SU-DHL-6 (cell line): ENCODE measurements around the gene PRR5.

Experiments
- H2AFZ ChIP-seq: fragments of 200-600 bp; sonication (generic); 2 replicates; pipeline ENCODE4 v1.6.1; 2014; ENCODE audit warnings: low read depth, mild to moderate bottlenecking, moderate library complexity, mixed read lengths, antibody characterized with exemption, low read length; ENCODE audit not compliant: severe bottlenecking
- H3F3A ChIP-seq: fragments of 200-600 bp; shearing (Covaris generic); 2 replicates; pipeline ENCODE4 v1.6.0; 2016; ENCODE audit warnings: antibody characterized with exemption, mild to moderate bottlenecking; ENCODE audit not compliant: insufficient read depth
- H3K27ac ChIP-seq: fragments of 200-600 bp; sonication (generic); 2 replicates; pipeline ENCODE4 v1.5.1; 2016; ENCODE audit warnings: low read depth, mild to moderate bottlenecking, low read length, moderate library complexity, mixed read lengths
- H3K27me3 ChIP-seq: fragments of 200-600 bp; sonication (generic), shearing (Covaris generic); 2 replicates; pipeline ENCODE4 v1.6.0; 2014; ENCODE audit warnings: mild to moderate bottlenecking, low read length
- H3K36me3 ChIP-seq: fragments of 200-600 bp; sonication (generic); 2 replicates; pipeline ENCODE4 v1.6.1; 2014; ENCODE audit warnings: mild to moderate bottlenecking, low read length, mixed read lengths
- H3K4me2 ChIP-seq: fragments of 300-600, 200-600 bp; shearing (Covaris generic), sonication (generic); 2 replicates; pipeline ENCODE4 v1.6.0; 2014; ENCODE audit warnings: low read length, low read depth, mild to moderate bottlenecking; ENCODE audit not compliant: poor library complexity, severe bottlenecking
- H3K4me3 ChIP-seq: fragments of 200-600 bp; sonication (generic); 2 replicates; pipeline ENCODE4 v1.5.1; 2014; ENCODE audit warnings: antibody characterized with exemption, low read length, mild to moderate bottlenecking, mixed read lengths; ENCODE audit not compliant: insufficient read depth, poor library complexity, severe bottlenecking
- H3K79me2 ChIP-seq: fragments of 200-600 bp; sonication (generic); 2 replicates; pipeline ENCODE4 v1.6.1; 2014; ENCODE audit warnings: mild to moderate bottlenecking, low read length, moderate library complexity; ENCODE audit not compliant: insufficient read depth
- H3K9ac ChIP-seq: fragments of 200-600 bp; sonication (generic); 2 replicates; pipeline ENCODE4 v1.7.0; 2014; ENCODE audit warnings: mild to moderate bottlenecking, low read length
- H3K9me2 ChIP-seq: fragments of 200-600 bp; sonication (generic); replicated peaks from 2 replicates; pipeline ENCODE4 v1.6.1; 2014; ENCODE audit warnings: low read length; ENCODE audit not compliant: insufficient read depth
- H3K9me3 ChIP-seq: fragments of 200-600 bp; sonication (generic); 2 replicates; pipeline ENCODE4 v1.6.1; 2014; ENCODE audit warnings: low read length, mixed read lengths; ENCODE audit not compliant: insufficient read depth
- H4K20me1 ChIP-seq: fragments of 200-600 bp; sonication (generic); 2 replicates; pipeline ENCODE4 v1.6.1; 2014; ENCODE audit warnings: low read depth, mild to moderate bottlenecking, antibody characterized with exemption, low read length, moderate library complexity, mixed read lengths
- CTCF ChIP-seq: fragments of 200-600 bp; sonication (generic); IDR thresholded peaks from one replicate; pipeline ENCODE4 v1.5.1; 2017; ENCODE audit warnings: antibody characterized with exemption, mild to moderate bottlenecking, low read length, moderate library complexity; ENCODE audit not compliant: insufficient read depth, poor library complexity, severe bottlenecking
- EZH2phosphoT487 ChIP-seq: fragments of 200-600 bp; sonication (generic), shearing (Covaris generic); conservative IDR thresholded peaks from 2 replicates; pipeline ENCODE4 v1.6.1; 2018; ENCODE audit warnings: mild to moderate bottlenecking, antibody characterized with exemption, low read length, moderate library complexity, mixed read lengths

The PRR5 gene

DNA sequence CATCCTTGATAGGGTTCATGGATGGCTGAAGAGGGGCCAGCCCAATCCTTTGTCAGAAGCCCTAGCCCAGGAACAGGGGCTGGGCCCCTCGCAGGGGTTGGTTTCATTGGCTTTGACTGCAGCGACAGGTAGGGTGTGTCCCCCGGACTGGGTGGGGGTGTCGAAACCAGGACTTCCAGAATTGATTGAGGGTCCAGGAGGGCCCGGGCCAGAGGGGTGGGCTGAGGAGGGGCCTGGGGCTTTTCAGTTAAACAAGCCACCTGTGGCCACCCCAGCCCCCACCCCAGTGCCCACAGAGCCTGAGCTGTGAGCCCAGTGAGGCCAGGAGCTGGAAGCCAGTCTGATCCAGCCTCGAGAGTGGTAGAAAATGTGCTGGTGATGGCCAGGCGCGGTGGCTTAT is 18.1 kb upstream of the PRR5 start:
- no peaks in the 10 kb centered on the region for H3K9me2 ChIP-seq
- H3K4me2 ChIP-seq = no peak overlapping the region
- H3K9ac ChIP-seq = no peak overlapping the region
- no peaks in the 10 kb centered on the region for H3K79me2 ChIP-seq
- H2AFZ ChIP-seq = no peak overlapping the region
- no peak overlapping the region for H3K4me3 ChIP-seq
- TF ChIP-seq EZH2phosphoT487 (no peak), CTCF (no peak)
- no peaks in the 10 kb centered on the region for H4K20me1 ChIP-seq
- H3F3A ChIP-seq = no peaks in the 10 kb centered on the region
- H3K27me3 ChIP-seq = no peaks in the 10 kb centered on the region
- H3K36me3 ChIP-seq = no peaks in the 10 kb centered on the region
- no peaks in the 10 kb centered on the region for H3K9me3 ChIP-seq
- H3K27ac ChIP-seq = no peak overlapping the region

DNA sequence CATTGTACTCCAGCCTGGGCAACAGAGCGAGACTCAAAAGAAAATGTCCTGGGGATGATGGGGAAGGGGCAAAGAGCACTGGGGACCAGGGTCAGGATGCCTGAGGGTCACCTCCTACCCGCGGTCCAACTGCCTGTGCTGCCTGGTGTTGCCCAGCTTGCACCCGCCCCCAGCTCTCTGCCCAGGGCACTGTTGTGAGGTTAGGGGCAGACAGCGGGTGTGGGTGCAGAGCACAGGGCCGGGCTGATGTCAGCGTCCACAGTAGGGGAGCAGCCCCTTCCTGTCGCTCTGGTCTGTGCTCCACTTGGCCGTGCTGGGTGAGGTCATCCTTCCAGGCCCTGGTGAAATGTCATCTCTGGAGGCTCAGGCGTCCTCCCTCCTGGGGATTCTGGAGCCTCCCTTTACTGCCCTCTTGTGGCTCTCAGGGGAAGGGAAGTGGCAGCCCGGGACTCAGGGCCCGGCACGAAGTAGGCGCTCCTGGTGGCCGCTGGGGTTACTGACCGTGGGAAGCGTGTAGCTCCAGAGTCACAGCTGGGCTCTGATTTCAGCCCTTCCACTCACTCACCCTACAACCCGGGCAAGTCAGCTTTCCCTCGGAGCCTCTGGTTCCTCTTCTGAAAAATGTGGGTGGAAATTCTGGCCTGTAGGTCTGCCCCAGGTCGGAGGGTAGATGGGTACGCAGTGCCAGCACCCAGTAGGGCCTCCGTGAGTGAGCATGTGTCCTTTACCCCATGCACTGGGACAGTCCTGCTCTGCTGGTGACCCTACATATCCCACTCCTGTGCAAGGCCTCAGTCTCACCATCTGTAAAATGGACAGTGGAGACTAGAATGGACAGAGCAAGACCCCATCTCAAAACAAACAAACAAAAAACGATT is 17.3 kb upstream of the PRR5 start:
- Histone ChIP-seq H3K4me3 (no peak overlapping the region), H3K27ac (no peak overlapping the region), H3K9me3 (no peaks in the 10 kb centered on the region), H3K9ac (no peak overlapping the region), H3K36me3 (no peaks in the 10 kb centered on the region), H3K4me2 (no peak overlapping the region), H3F3A (no peaks in the 10 kb centered on the region), H3K9me2 (no peaks in the 10 kb centered on the region), H4K20me1 (no peaks in the 10 kb centered on the region), H3K79me2 (no peaks in the 10 kb centered on the region), H3K27me3 (no peaks in the 10 kb centered on the region), H2AFZ (no peak overlapping the region)
- TF ChIP-seq EZH2phosphoT487 (no peak), CTCF (peak; percentile 81)

GRCh38 chr22:44685384-44686056 is 16.5 kb upstream of the PRR5 start:
- Histone ChIP-seq H3K9ac (no peak overlapping the region), H4K20me1 (no peaks in the 10 kb centered on the region), H3K9me3 (no peaks in the 10 kb centered on the region), H3K4me2 (no peak overlapping the region), H3K79me2 (no peaks in the 10 kb centered on the region), H2AFZ (no peak overlapping the region), H3K36me3 (no peaks in the 10 kb centered on the region), H3F3A (no peaks in the 10 kb centered on the region), H3K27ac (no peak overlapping the region), H3K9me2 (no peaks in the 10 kb centered on the region), H3K27me3 (no peaks in the 10 kb centered on the region), H3K4me3 (no peak overlapping the region)
- no peak for TF ChIP-seq EZH2phosphoT487
